Stimulated activated naive CD4-positive, alpha-beta T cell treated with Interleukin-2 at 50 U/mL for 16 hours (primary cell): ENCODE data around the gene FZD8.

Source experiments
- DNase-seq: peaks from one replicate; lab custom pipeline; 2025; lab: John Stamatoyannopoulos, UW

FZD8 gene

GRCh38 chr10:35605191-35605590 lies 36.9 kb downstream of the FZD8 start, which contains the start of gene GJD4:
TSS of gene GJD4 (plus strand) at chr10:35605341. CDS start at chr10:35605568, 227 bp downstream.
- no peak for DNase-seq

- no peak for DNase-seq
Measured at GRCh38 chr10:35600193-35600592, 41.9 kb downstream of the FZD8 start.

DNA sequence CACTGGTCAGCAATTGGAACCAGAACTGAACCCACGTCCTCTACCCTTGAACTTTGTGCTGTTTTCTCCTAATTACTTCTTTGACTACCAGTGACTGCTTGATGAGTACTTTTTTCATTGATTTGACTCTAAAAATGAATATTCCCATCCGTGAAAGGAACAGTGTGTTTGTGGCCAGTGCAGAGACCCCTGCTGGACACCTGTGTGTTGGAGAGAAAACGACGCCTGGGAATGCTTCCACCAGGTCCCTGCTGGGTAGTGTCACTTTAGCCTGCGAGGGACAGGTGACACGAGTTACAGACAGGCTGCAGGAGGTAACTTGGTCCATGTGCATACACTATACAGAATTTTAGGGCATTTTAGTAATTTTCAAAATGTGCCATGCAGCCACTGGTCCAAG lies 43.7 kb downstream of the FZD8 start:
- no peak for DNase-seq

DNA sequence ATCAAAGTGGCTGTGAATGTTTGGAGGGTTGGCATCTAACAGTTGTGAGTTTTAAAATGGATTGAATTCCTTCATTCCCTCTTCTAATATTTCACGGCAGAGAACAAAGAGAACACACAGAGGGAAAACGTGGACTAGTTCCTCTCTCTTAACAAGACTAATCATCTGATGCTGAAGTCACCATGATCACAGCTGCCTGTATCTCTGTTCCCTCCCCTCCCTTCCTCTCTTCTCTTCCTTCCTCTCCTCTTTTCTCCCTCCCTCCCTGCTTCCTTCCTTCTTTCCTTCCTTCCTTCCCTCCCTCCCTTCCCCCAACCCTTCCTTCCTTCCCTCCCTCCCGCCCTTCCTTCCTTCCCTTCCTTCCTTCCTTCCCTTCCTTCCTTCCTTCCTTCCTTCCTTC lies 47.0 kb downstream of the FZD8 start:
- no peak for DNase-seq

DNA sequence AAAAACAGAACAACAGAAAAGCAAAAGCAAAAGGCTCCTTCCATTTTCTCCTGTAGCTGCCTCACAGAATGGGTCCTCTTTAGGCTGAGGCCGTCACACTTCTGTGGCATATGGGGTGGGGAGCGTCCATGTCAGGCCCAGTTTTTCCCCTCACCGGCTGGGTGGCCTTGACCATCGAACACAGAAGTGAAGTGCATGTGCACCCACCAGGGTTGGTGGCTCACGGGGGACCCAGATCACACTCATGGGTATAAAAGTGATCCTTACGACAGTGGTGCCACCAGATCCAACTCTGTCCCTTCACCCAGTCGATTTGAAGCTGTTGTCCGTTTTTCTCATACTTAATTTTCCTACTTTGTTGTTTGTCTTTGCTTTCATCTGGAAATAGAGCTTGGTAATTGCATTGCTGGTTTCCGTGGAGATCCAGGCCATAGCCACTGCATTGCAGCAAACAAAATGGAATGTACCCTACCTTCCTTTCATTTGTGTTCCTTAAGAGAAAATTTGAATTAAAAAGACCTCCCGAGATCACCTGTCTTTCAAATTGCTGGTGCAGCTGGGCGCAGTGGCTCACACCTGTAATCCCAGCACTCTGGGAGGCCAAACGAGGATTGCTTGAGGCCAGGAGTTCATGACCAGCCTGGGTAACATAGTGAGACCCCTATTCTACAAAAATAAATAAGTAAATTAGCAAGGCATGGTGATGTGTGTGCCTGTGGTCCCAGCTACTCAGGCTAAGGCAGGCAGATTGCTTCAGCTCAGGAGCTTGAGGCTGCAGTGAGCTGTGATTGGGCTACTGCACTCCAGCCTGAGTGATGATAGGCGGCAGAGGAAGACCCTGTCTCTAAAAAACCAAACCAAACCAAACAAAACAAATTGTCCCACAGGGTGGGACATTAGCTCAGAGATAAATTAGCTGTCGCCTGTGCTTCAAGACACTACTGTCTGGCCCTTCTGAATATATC lies 47.7 kb downstream of the FZD8 start:
- DNase-seq: no peak

DNA sequence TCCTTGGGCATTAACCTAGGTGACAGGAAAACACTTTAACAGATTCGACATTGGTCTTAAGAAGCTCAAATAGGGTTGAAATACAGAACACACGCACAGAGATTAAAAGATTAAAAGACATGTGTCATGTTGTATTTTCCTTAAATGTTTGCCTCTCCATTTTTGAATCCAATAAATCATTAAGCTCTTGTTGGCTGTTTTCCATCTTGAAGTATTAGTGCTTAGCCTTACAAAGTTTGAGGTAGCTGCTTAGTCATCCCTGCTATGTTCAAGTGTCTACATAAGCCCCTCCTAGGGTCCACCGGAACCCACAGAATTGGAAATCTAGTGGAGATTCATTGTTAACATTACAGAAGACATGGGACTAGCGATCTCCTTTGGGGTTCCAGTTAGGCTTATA lies 49.7 kb downstream of the FZD8 start:
- no peak for DNase-seq

- no peak for DNase-seq
Measured at GRCh38 chr10:35588836-35589235, 53.3 kb downstream of the FZD8 start.
